Body of pancreas (tissue), 4 donors: ENCODE measurements around the gene NGEF.

Experiments used
- CTCF ChIP-seq, 7 experiments: fragments of 450-650 bp in 4 of 7; fragments of 200-600 bp in 3 of 7; sonication (generic) in 3 of 7; IDR thresholded peaks; one replicate each; pipeline ENCODE4 v1.5.1; 2016 to 2019; ENCODE audit warnings: antibody characterized with exemption in 7 of 7
- POLR2A ChIP-seq, 3 donors: fragments of 450-650 bp; IDR thresholded peaks; one replicate each; pipeline ENCODE4 v1.6.1; 2016; ENCODE audit warnings: antibody characterized with exemption in 3 of 3, mild to moderate bottlenecking in 2 of 3

- TF ChIP-seq CTCF (IDR thresholded peaks at IDR 0.05) (no peak), POLR2A (IDR thresholded peaks at IDR 0.05) (no peak)
These were observed 42.3 kb upstream of the NGEF start for GRCh38 chr2:233055362-233055761.
